GM23338 (cell line): ENCODE results near the gene MTCL1. TPM values are rescaled to one million over a fixed set of nuclear protein-coding genes. Genes with fewer than 3 reads are reported as not detected.

Source experiments
- CREB1 ChIP-seq: fragments of 250-450 bp; sonication (Bioruptor Pico); IDR thresholded peaks from 2 replicates; pipeline ENCODE4 v1.5.0; 2020; ENCODE audit warnings: low read depth, mild to moderate bottlenecking, moderate library complexity
- EZH2 ChIP-seq: fragments of 200-600 bp; sonication (generic); IDR thresholded peaks from one replicate; pipeline ENCODE4 v1.8.0; 2017; ENCODE audit warnings: antibody characterized with exemption, mild to moderate bottlenecking, low read depth; ENCODE audit not compliant: unreplicated experiment
- EZH2phosphoT487 ChIP-seq: fragments of 200-600 bp; sonication (generic); IDR thresholded peaks from one replicate; pipeline ENCODE4 v1.8.1; 2018; ENCODE audit warnings: antibody characterized with exemption; ENCODE audit not compliant: unreplicated experiment
- JUNB ChIP-seq: IDR thresholded peaks from one replicate; pipeline ENCODE4 v1.6.1; 2016; ENCODE audit warnings: antibody characterized with exemption; ENCODE audit not compliant: unreplicated experiment
- NANOG ChIP-seq: IDR thresholded peaks from 2 replicates; pipeline ENCODE4 v1.6.1; 2016; ENCODE audit warnings: antibody characterized with exemption, borderline replicate concordance
- POLR2AphosphoS5 ChIP-seq: IDR thresholded peaks from 2 replicates; pipeline ENCODE4 v1.6.1; 2016; ENCODE audit warnings: antibody characterized with exemption, low read depth
- polyA plus RNA-seq: library from polyadenylated mRNA; unstranded; fragments of >200 nt; fragmentation: Nextera tagmentation; extraction: Ambion mirVana; gene quantifications from 2 replicates; pipeline ENCODE4 v1.2.1, GENCODE V29; 2016
- total RNA-seq: library from RNA; depleted of rRNA; stranded (reverse); fragments of >200 nt; shearing (Covaris generic); gene quantifications from 2 replicates; pipeline ENCODE4 v1.2.3, GENCODE V29; 2014
- TF ChIP-seq, protein P1 (sequence below): fragments of 250-450 bp; sonication (Bioruptor Pico); IDR thresholded peaks from 2 replicates; pipeline ENCODE4 v1.5.0; 2020; ENCODE audit warnings: mild to moderate bottlenecking, moderate library complexity
- TF ChIP-seq, protein P2 (sequence below): IDR thresholded peaks from one replicate; pipeline ENCODE4 v1.6.1; 2018; ENCODE audit warnings: antibody characterized with exemption; ENCODE audit not compliant: unreplicated experiment

MTCL1 gene
- total and polyA plus RNA-seq, 2 experiments from 2014 or later, result 14.4 to 45.0 TPM

DNA sequence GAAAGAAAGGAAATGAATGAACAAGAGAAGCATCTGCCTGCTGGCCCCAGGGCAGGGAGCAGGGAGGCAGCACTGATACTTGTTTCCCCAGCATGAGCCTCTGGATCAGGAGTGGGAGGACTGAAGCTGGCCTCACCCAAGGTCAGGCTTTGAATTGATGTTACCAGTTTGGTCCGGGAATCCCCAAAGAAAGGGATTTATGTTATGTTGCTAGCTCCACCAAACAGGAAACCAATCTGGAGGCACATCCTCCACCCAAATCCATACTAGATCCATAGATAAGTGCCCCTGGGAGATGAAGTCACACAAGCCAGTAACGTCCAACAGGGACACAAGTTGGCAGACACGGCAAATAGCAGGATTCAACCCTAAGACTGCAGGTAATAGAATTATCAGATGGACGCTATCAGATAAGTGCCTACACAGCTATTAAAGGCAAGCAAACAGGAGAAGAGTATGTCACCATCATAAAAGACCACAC, 85.9 kb downstream of the MTCL1 start (continued):
- TF ChIP-seq, protein P1, sequence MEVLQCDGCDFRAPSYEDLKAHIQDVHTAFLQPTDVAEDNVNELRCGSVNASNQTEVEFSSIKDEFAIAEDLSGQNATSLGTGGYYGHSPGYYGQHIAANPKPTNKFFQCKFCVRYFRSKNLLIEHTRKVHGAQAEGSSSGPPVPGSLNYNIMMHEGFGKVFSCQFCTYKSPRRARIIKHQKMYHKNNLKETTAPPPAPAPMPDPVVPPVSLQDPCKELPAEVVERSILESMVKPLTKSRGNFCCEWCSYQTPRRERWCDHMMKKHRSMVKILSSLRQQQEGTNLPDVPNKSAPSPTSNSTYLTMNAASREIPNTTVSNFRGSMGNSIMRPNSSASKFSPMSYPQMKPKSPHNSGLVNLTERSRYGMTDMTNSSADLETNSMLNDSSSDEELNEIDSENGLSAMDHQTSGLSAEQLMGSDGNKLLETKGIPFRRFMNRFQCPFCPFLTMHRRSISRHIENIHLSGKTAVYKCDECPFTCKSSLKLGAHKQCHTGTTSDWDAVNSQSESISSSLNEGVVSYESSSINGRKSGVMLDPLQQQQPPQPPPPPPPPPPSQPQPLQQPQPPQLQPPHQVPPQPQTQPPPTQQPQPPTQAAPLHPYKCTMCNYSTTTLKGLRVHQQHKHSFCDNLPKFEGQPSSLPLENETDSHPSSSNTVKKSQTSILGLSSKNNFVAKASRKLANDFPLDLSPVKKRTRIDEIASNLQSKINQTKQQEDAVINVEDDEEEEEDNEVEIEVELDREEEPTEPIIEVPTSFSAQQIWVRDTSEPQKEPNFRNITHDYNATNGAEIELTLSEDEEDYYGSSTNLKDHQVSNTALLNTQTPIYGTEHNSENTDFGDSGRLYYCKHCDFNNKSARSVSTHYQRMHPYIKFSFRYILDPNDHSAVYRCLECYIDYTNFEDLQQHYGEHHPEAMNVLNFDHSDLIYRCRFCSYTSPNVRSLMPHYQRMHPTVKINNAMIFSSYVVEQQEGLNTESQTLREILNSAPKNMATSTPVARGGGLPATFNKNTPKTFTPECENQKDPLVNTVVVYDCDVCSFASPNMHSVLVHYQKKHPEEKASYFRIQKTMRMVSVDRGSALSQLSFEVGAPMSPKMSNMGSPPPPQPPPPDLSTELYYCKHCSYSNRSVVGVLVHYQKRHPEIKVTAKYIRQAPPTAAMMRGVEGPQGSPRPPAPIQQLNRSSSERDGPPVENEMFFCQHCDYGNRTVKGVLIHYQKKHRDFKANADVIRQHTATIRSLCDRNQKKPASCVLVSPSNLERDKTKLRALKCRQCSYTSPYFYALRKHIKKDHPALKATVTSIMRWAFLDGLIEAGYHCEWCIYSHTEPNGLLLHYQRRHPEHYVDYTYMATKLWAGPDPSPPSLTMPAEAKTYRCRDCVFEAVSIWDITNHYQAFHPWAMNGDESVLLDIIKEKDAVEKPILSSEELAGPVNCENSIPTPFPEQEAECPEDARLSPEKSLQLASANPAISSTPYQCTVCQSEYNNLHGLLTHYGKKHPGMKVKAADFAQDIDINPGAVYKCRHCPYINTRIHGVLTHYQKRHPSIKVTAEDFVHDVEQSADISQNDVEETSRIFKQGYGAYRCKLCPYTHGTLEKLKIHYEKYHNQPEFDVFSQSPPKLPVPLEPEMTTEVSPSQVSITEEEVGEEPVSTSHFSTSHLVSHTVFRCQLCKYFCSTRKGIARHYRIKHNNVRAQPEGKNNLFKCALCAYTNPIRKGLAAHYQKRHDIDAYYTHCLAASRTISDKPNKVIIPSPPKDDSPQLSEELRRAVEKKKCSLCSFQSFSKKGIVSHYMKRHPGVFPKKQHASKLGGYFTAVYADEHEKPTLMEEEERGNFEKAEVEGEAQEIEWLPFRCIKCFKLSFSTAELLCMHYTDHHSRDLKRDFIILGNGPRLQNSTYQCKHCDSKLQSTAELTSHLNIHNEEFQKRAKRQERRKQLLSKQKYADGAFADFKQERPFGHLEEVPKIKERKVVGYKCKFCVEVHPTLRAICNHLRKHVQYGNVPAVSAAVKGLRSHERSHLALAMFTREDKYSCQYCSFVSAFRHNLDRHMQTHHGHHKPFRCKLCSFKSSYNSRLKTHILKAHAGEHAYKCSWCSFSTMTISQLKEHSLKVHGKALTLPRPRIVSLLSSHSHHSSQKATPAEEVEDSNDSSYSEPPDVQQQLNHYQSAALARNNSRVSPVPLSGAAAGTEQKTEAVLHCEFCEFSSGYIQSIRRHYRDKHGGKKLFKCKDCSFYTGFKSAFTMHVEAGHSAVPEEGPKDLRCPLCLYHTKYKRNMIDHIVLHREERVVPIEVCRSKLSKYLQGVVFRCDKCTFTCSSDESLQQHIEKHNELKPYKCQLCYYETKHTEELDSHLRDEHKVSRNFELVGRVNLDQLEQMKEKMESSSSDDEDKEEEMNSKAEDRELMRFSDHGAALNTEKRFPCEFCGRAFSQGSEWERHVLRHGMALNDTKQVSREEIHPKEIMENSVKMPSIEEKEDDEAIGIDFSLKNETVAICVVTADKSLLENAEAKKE (CRISPR knock-in tag), result no peak
- TF ChIP-seq EZH2phosphoT487, result no peak
- TF ChIP-seq, protein P2, sequence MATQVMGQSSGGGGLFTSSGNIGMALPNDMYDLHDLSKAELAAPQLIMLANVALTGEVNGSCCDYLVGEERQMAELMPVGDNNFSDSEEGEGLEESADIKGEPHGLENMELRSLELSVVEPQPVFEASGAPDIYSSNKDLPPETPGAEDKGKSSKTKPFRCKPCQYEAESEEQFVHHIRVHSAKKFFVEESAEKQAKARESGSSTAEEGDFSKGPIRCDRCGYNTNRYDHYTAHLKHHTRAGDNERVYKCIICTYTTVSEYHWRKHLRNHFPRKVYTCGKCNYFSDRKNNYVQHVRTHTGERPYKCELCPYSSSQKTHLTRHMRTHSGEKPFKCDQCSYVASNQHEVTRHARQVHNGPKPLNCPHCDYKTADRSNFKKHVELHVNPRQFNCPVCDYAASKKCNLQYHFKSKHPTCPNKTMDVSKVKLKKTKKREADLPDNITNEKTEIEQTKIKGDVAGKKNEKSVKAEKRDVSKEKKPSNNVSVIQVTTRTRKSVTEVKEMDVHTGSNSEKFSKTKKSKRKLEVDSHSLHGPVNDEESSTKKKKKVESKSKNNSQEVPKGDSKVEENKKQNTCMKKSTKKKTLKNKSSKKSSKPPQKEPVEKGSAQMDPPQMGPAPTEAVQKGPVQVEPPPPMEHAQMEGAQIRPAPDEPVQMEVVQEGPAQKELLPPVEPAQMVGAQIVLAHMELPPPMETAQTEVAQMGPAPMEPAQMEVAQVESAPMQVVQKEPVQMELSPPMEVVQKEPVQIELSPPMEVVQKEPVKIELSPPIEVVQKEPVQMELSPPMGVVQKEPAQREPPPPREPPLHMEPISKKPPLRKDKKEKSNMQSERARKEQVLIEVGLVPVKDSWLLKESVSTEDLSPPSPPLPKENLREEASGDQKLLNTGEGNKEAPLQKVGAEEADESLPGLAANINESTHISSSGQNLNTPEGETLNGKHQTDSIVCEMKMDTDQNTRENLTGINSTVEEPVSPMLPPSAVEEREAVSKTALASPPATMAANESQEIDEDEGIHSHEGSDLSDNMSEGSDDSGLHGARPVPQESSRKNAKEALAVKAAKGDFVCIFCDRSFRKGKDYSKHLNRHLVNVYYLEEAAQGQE, result no peak
- no peak for TF ChIP-seq NANOG
- TF ChIP-seq JUNB, result no peak
- no peak for TF ChIP-seq POLR2AphosphoS5
- TF ChIP-seq CREB1 (CRISPR knock-in tag), result no peak
- TF ChIP-seq EZH2, result no peak
